H1 (cell line): ENCODE results near the gene GRID1.

Experiments used
- GABPA ChIP-seq: IDR thresholded peaks from 2 replicates; pipeline ENCODE4 v1.6.1; 2011; ENCODE audit warnings: mild to moderate bottlenecking, low read length, moderate library complexity, borderline replicate concordance; ENCODE audit not compliant: insufficient read depth
- JUN ChIP-seq: IDR thresholded peaks from 2 replicates; pipeline ENCODE4 v1.6.1; 2011; ENCODE audit warnings: low read depth, mild to moderate bottlenecking, improper control_type of control experiment, low read length
- POLR2AphosphoS5 ChIP-seq: IDR thresholded peaks from 2 replicates; pipeline ENCODE4 v1.6.1; 2011; ENCODE audit warnings: low read depth, low read length
- POU5F1 ChIP-seq: IDR thresholded peaks from 2 replicates; pipeline ENCODE4 v1.6.1; 2011; ENCODE audit warnings: low read depth, mild to moderate bottlenecking, low read length, moderate library complexity
- TAF7 ChIP-seq: optimal IDR thresholded peaks from 2 replicates; pipeline ENCODE3; 2011; ENCODE audit warnings: low read depth, mild to moderate bottlenecking, inconsistent platforms, low read length, moderate library complexity, borderline replicate concordance
- YY1 ChIP-seq: IDR thresholded peaks from 2 replicates; pipeline ENCODE4 v1.6.1; 2011; ENCODE audit warnings: low read depth, mild to moderate bottlenecking, low read length
- TF ChIP-seq, protein P1 (sequence below): IDR thresholded peaks from 2 replicates; pipeline ENCODE4 v1.6.1; 2012; ENCODE audit warnings: low read length, inconsistent platforms
- TF ChIP-seq, protein P2 (sequence below), 3 experiments: IDR thresholded peaks; 1 replicate in 2 of 3; 2 replicates in 1 of 3; pipeline versions ENCODE4 v1.5.1 to v1.6.1; 2011; ENCODE audit warnings: low read length in 3 of 3, mild to moderate bottlenecking in 3 of 3, inconsistent platforms in 2 of 3, low read depth in 1 of 3, moderate library complexity in 1 of 3; ENCODE audit not compliant: insufficient read depth in 1 of 3; ENCODE audit errors: control extremely low read depth in 1 of 3
- TF ChIP-seq, protein P3 (sequence below): IDR thresholded peaks from 2 replicates; pipeline ENCODE4 v1.6.1; 2011; ENCODE audit warnings: low read depth, mild to moderate bottlenecking, low read length; ENCODE audit not compliant: insufficient read depth

DNA sequence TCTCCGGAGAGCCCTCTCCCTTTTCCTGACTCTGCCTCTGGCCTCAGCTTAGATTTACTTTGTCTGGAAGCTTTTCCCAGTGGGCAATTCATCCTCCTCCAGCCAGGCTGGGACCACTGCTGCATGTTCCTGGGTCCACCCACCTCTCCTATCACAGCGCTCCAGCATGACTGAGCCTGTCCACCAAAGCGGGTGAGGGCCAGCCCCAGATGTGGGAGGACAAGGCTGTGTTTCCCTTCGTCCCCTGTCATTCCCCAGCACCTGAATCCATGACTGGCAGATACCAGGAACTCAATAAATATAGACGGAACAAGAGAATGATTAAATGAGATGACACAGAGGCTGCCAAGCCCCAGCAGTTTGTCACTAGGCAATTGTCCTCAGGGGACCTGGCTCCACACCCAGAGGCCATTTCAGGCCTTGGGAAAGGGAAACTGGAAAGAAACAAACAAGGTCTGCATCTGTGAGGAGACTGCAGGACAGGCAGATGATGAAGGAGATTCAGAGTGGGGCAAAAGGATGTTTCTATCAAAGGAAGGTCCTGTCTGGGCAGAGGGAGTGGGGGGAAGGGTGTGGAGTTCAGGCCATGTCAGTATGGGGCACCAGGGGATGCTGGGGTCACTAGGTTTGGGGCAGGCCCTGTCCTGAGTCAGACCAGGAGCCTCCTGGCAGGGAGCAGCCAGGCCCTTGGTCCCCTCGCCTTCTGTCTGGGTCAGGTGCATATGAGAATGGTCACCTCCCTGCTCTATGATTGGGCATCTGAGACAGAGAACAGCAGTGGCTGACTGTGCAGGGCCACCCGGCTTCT is 576.4 kb downstream of the GRID1 start:
- TF ChIP-seq YY1, result no peak
- TF ChIP-seq, protein P1, sequence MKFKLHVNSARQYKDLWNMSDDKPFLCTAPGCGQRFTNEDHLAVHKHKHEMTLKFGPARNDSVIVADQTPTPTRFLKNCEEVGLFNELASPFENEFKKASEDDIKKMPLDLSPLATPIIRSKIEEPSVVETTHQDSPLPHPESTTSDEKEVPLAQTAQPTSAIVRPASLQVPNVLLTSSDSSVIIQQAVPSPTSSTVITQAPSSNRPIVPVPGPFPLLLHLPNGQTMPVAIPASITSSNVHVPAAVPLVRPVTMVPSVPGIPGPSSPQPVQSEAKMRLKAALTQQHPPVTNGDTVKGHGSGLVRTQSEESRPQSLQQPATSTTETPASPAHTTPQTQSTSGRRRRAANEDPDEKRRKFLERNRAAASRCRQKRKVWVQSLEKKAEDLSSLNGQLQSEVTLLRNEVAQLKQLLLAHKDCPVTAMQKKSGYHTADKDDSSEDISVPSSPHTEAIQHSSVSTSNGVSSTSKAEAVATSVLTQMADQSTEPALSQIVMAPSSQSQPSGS, result no peak
- TF ChIP-seq GABPA, result no peak
- TF ChIP-seq, protein P2, sequence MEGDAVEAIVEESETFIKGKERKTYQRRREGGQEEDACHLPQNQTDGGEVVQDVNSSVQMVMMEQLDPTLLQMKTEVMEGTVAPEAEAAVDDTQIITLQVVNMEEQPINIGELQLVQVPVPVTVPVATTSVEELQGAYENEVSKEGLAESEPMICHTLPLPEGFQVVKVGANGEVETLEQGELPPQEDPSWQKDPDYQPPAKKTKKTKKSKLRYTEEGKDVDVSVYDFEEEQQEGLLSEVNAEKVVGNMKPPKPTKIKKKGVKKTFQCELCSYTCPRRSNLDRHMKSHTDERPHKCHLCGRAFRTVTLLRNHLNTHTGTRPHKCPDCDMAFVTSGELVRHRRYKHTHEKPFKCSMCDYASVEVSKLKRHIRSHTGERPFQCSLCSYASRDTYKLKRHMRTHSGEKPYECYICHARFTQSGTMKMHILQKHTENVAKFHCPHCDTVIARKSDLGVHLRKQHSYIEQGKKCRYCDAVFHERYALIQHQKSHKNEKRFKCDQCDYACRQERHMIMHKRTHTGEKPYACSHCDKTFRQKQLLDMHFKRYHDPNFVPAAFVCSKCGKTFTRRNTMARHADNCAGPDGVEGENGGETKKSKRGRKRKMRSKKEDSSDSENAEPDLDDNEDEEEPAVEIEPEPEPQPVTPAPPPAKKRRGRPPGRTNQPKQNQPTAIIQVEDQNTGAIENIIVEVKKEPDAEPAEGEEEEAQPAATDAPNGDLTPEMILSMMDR (IDR thresholded peaks at IDR 0.05; ENCODE audit: control extremely low read depth in 1 of 3, insufficient read depth in 1 of 3, low read depth in 1 of 3, low read length in 3 of 3), result no peak
- no peak for TF ChIP-seq JUN
- no peak for TF ChIP-seq POLR2AphosphoS5
- no peak for TF ChIP-seq TAF7
- TF ChIP-seq POU5F1, result no peak
- TF ChIP-seq, protein P3, sequence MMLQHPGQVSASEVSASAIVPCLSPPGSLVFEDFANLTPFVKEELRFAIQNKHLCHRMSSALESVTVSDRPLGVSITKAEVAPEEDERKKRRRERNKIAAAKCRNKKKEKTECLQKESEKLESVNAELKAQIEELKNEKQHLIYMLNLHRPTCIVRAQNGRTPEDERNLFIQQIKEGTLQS, result no peak
